ENCODE results near the gene IL17RA. TPM values are rescaled to one million over a fixed set of nuclear protein-coding genes. Genes with fewer than 3 reads are reported as not detected.

The IL17RA gene
- total and polyA plus RNA-seq, 2 experiments from 2014 or later = 8.4 to 14.6 TPM

GRCh38 chr22:17087498-17088131 is 2.8 kb downstream of the IL17RA start:
- TF ChIP-seq CTCF (IDR thresholded peaks at IDR 0.05; ENCODE audit: poor library complexity) (no peak), EZH2 (IDR thresholded peaks at IDR 0.05; ENCODE audit: borderline replicate concordance) (no peak), EZH2phosphoT487 (IDR thresholded peaks at IDR 0.05; ENCODE audit: low read depth, severe bottlenecking, unreplicated experiment) (no peak)
- Histone ChIP-seq H2AFZ (no peak overlapping the region), H3K9me2 (replicated peaks; ENCODE audit: insufficient read depth) (no peaks in the 10 kb centered on the region), H3K27me3 (no peaks in the 10 kb centered on the region), H4K20me1 (ENCODE audit: insufficient read depth, poor library complexity, severe bottlenecking) (peaks cover 15% of the 10 kb centered on the region), H3K4me2 (no peak overlapping the region), H3K36me3 (replicated peaks; ENCODE audit: insufficient read depth, low read depth) (no peaks in the 10 kb centered on the region), H3K4me3 (no peak overlapping the region), H3K27ac (no peak overlapping the region), H3K9me3 (ENCODE audit: low read depth) (no peaks in the 10 kb centered on the region), H3K79me2 (peaks cover 21% of the 10 kb centered on the region), H3K4me1 (ENCODE audit: insufficient read depth) (peaks cover 9% of the 10 kb centered on the region)
- WGBS (ENCODE audit: low lambda C conversion rate, missing lambda C conversion rate) = 83% methylated on average over 12 of the region's 12 CpGs
- DNase-seq (ENCODE audit: low spot score) = no peak

- peaks cover 20% of the 10 kb centered on the region for H4K20me1 ChIP-seq (ENCODE audit: insufficient read depth, poor library complexity, severe bottlenecking)
- peaks cover 33% of the 10 kb centered on the region for H3K79me2 ChIP-seq
- DNase-seq (ENCODE audit: low spot score) = no peak
- H3K4me1 ChIP-seq (ENCODE audit: insufficient read depth) = peaks cover 6% of the 10 kb centered on the region
- no peak overlapping the region for H2AFZ ChIP-seq
- no peak overlapping the region for H3K4me3 ChIP-seq
- H3K9me3 ChIP-seq (ENCODE audit: low read depth) = no peaks in the 10 kb centered on the region
- H3K9me2 ChIP-seq (replicated peaks; ENCODE audit: insufficient read depth) = no peaks in the 10 kb centered on the region
- H3K27ac ChIP-seq = no peak overlapping the region
- H3K36me3 ChIP-seq (replicated peaks; ENCODE audit: insufficient read depth, low read depth) = no peaks in the 10 kb centered on the region
- TF ChIP-seq EZH2 (IDR thresholded peaks at IDR 0.05; ENCODE audit: borderline replicate concordance) (no peak), EZH2phosphoT487 (IDR thresholded peaks at IDR 0.05; ENCODE audit: low read depth, severe bottlenecking, unreplicated experiment) (no peak), CTCF (IDR thresholded peaks at IDR 0.05; ENCODE audit: poor library complexity) (no peak)
- H3K4me2 ChIP-seq = no peak overlapping the region
- H3K27me3 ChIP-seq = no peaks in the 10 kb centered on the region
Measured at GRCh38 chr22:17090550-17090949, 5.8 kb downstream of the IL17RA start.

- H3K79me2 ChIP-seq = peaks cover 32% of the 10 kb centered on the region
- 62% methylated on average over 4 of the region's 4 CpGs for WGBS (ENCODE audit: low lambda C conversion rate, missing lambda C conversion rate)
Measured at GRCh38 chr22:17091851-17092250, 7.1 kb downstream of the IL17RA start.

More at GRCh38 chr22:17091851-17092250, 7.1 kb downstream of the IL17RA start:
- H4K20me1 ChIP-seq (ENCODE audit: insufficient read depth, poor library complexity, severe bottlenecking) = peaks cover 15% of the 10 kb centered on the region
- H3K4me2 ChIP-seq = no peak overlapping the region
- H3K9me2 ChIP-seq (replicated peaks; ENCODE audit: insufficient read depth) = no peaks in the 10 kb centered on the region
- H3K36me3 ChIP-seq (replicated peaks; ENCODE audit: insufficient read depth, low read depth) = no peaks in the 10 kb centered on the region
- no peak overlapping the region for H2AFZ ChIP-seq
- H3K4me1 ChIP-seq (ENCODE audit: insufficient read depth) = no peaks in the 10 kb centered on the region
- H3K27ac ChIP-seq = no peak overlapping the region
- H3K4me3 ChIP-seq = no peak overlapping the region
- no peaks in the 10 kb centered on the region for H3K9me3 ChIP-seq (ENCODE audit: low read depth)
- TF ChIP-seq EZH2 (IDR thresholded peaks at IDR 0.05; ENCODE audit: borderline replicate concordance) (no peak), CTCF (IDR thresholded peaks at IDR 0.05; ENCODE audit: poor library complexity) (no peak), EZH2phosphoT487 (IDR thresholded peaks at IDR 0.05; ENCODE audit: low read depth, severe bottlenecking, unreplicated experiment) (no peak)
- DNase-seq (ENCODE audit: low spot score) = no peak
- no peaks in the 10 kb centered on the region for H3K27me3 ChIP-seq

All from hepatocyte (in vitro differentiated cells).